ENCODE results near the gene SDCCAG8. TPM values are rescaled to one million over a fixed set of nuclear protein-coding genes. Genes with fewer than 3 reads are reported as not detected.

Gene SDCCAG8
- total and polyA plus RNA-seq, 11 donors = 7.8 to 36.6 (median 21.6) TPM

- peaks cover 0 to 6% (median 0%) of the 10 kb centered on the region in 12 donors for H3K9me3 ChIP-seq
- peaks cover 0 to 6% (median 0%) of the 10 kb centered on the region in 9 donors for H3K36me3 ChIP-seq
- TF ChIP-seq, protein P1, sequence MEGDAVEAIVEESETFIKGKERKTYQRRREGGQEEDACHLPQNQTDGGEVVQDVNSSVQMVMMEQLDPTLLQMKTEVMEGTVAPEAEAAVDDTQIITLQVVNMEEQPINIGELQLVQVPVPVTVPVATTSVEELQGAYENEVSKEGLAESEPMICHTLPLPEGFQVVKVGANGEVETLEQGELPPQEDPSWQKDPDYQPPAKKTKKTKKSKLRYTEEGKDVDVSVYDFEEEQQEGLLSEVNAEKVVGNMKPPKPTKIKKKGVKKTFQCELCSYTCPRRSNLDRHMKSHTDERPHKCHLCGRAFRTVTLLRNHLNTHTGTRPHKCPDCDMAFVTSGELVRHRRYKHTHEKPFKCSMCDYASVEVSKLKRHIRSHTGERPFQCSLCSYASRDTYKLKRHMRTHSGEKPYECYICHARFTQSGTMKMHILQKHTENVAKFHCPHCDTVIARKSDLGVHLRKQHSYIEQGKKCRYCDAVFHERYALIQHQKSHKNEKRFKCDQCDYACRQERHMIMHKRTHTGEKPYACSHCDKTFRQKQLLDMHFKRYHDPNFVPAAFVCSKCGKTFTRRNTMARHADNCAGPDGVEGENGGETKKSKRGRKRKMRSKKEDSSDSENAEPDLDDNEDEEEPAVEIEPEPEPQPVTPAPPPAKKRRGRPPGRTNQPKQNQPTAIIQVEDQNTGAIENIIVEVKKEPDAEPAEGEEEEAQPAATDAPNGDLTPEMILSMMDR (IDR thresholded peaks at IDR 0.05) = no peak
- no peak for TF ChIP-seq POLR2A (IDR thresholded peaks at IDR 0.05)
- peaks cover 0 to 5% (median 0%) of the 10 kb centered on the region in 12 donors for H3K4me1 ChIP-seq
- ATAC-seq (no peak), DNase-seq (no peak)
- H3K27ac ChIP-seq = no peak overlapping the region
- intact Hi-C loops (cut with DNase I) = no loop called here
- H3K27me3 ChIP-seq = no peaks in the 10 kb centered on the region
- H3K4me3 ChIP-seq = no peak overlapping the region
- WGBS, 4 donors = 73 to 83% (median 78%) methylated on average over 2 of the region's 2 CpGs
Measured at GRCh38 chr1:243525085-243525487, 269.2 kb downstream of the SDCCAG8 start.

- peaks cover 0 to 4% (median 0%) of the 10 kb centered on the region in 12 donors for H3K4me1 ChIP-seq
- DNase-seq (no peak), ATAC-seq (no peak)
- peaks cover 0 to 6% (median 0%) of the 10 kb centered on the region in 12 donors for H3K9me3 ChIP-seq
- H3K27me3 ChIP-seq = no peaks in the 10 kb centered on the region
- TF ChIP-seq, protein P1 (IDR thresholded peaks at IDR 0.05) = no peak
- TF ChIP-seq POLR2A (IDR thresholded peaks at IDR 0.05) = no peak
- no peak overlapping the region for H3K27ac ChIP-seq
- peaks cover 0 to 5% (median 0%) of the 10 kb centered on the region in 9 donors for H3K36me3 ChIP-seq
- intact Hi-C loops (cut with DNase I) = no loop called here
- WGBS, 4 donors = 95 to 98% (median 97%) methylated on average over 7 of the region's 7 CpGs
- H3K4me3 ChIP-seq = no peak overlapping the region
Measured at GRCh38 chr1:243526180-243526579, 270.3 kb downstream of the SDCCAG8 start.

DNA sequence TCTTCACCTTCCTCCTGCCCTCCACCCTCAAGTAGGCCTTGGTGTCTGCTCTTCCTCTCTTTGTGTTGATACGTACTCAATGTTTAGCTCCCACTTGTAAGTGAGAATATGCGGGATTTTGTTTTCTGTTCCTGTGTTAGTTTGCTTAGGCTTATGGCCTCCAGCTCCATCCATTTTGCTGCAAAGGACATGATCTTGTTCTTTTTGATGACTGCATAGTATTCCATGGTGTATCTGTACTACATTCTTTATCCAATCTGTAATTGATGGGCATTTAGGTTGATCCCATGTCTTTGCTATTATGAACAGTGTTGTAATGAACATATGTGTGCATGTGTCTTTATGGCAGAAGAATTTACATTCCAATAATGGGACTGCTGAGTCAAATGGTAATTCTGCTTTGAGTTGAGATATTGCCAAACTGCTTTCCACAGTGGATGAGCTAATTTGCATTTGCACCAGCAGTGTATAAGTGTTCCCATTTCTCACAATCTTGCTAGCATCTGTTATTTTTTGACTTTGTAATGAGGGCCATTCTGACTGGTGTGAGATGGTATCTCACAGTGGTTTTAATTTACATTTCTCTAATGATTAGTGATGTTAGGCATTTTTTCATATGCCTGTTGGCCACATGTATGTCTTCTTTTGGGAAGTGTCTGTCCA lies 272.7 kb downstream of the SDCCAG8 start:
- peaks cover 0 to 6% (median 0%) of the 10 kb centered on the region in 12 donors for H3K9me3 ChIP-seq
- no peak overlapping the region for H3K4me3 ChIP-seq
- peaks cover 0 to 4% (median 0%) of the 10 kb centered on the region in 12 donors for H3K4me1 ChIP-seq
- ATAC-seq = no peak
- H3K27me3 ChIP-seq = no peaks in the 10 kb centered on the region
- TF ChIP-seq, protein P1 (IDR thresholded peaks at IDR 0.05) = no peak
- TF ChIP-seq POLR2A (IDR thresholded peaks at IDR 0.05) = no peak
- H3K36me3 ChIP-seq = no peaks in the 10 kb centered on the region
- DNase-seq = no peak
- intact Hi-C loops (cut with DNase I) = no loop called here
- H3K27ac ChIP-seq = no peak overlapping the region
- 93 to 100% (median 98%) methylated on average over 2 of the region's 2 CpGs for WGBS, 4 donors

- Histone ChIP-seq H3K9me3 (peaks cover 0 to 6% (median 0%) of the 10 kb centered on the region in 12 donors), H3K4me3 (no peak overlapping the region), H3K27ac (no peak overlapping the region), H3K36me3 (no peaks in the 10 kb centered on the region), H3K4me1 (peaks cover 0 to 4% (median 0%) of the 10 kb centered on the region in 12 donors), H3K27me3 (no peaks in the 10 kb centered on the region)
- ATAC-seq (no peak), DNase-seq (no peak)
- WGBS, 4 donors = 84 to 97% (median 93%) methylated on average over 4 of the region's 4 CpGs
- TF ChIP-seq, protein P1 (IDR thresholded peaks at IDR 0.05) = no peak
- TF ChIP-seq POLR2A (IDR thresholded peaks at IDR 0.05) = no peak
- intact Hi-C loops (cut with DNase I) = no loop called here
Measured at GRCh38 chr1:243529512-243529911, 273.7 kb downstream of the SDCCAG8 start.
